Stimulated activated CD8-positive, alpha-beta memory T cell treated with anti-CD3 and anti-CD28 coated beads, Interleukin-2, amount 100 ng/mL, for 48 hours (primary cell): Measurements from ENCODE around the gene ATP9A.
"Not testable (repeated sequence)": the region's sequence is repeated elsewhere in the genome, so short reads cannot be mapped to it uniquely, and the experiment has no call there.

Source experiments
- DNase-seq, 2 donors: peaks; one replicate each; pipeline ENCODE4 v3.0.0-alpha.2; 2020; ENCODE audit warnings: low read depth in 2 of 2

The ATP9A gene

GRCh38 chr20:51750770-51751388, 17.3 kb downstream of the ATP9A start:
- no peak for DNase-seq

GRCh38 chr20:51750037-51750769, 18.0 kb downstream of the ATP9A start:
- DNase-seq, result peak in 1 of 2 donors; percentile 23

DNA sequence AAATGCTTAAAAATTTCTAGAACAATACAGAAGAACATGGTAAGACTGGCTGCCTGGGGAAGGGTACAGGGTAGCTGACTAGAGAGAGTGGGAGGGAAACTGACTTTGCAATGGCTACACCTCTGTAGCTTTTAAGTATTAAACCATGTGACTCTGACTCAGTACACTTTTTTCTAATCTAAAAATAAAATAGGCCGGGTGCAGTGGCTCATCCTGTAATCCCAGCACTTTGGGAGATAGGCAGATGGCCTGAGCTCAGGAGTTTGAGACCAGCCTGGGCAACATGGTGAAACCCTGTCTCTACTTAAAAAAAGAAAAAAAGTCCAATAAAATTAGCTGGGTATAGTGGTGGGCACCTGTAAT, 18.5 kb downstream of the ATP9A start:
- no peak for DNase-seq

GRCh38 chr20:51747182-51747911, 20.8 kb downstream of the ATP9A start:
- no peak for DNase-seq

DNA sequence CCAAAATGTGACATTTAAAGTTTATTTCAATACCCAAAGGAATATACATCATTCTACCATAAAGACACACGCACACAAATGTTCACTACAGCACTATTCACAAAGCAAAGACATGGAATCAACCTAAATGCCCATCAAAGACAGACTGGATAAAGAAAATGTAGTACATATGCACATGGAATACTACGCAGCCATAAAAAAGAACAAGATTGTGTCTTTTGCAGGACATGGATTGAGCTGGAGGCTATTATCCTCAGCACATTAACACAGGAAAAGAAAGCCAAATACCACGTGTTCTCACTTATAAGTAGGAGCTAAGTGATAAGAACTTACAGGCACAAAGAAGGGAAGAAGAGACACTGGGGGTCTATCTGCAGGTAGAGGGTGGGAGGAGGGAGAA, 22.4 kb downstream of the ATP9A start:
- no peak for DNase-seq

DNA sequence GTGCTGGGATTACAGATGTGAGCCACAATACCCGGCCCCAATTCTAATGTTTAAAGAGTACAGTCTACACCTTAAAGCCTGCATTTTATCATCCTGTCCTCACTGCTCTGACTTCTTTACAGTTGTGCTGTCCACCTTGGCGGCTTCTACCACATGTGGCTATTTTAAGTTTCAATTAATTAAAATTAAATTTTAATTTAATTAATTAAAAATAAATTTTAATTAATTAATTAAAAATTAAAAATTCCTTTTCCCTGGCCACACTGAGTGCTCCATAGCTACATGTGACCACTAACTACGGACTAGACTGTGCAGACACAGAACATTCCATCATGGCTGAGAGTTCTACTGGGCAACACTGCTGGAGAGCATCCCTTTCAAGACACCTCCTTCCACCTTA, 27.4 kb downstream of the ATP9A start:
- DNase-seq, result no peak

GRCh38 chr20:51740308-51740707, 27.9 kb downstream of the ATP9A start:
- DNase-seq, result not testable (repeated sequence)

DNA sequence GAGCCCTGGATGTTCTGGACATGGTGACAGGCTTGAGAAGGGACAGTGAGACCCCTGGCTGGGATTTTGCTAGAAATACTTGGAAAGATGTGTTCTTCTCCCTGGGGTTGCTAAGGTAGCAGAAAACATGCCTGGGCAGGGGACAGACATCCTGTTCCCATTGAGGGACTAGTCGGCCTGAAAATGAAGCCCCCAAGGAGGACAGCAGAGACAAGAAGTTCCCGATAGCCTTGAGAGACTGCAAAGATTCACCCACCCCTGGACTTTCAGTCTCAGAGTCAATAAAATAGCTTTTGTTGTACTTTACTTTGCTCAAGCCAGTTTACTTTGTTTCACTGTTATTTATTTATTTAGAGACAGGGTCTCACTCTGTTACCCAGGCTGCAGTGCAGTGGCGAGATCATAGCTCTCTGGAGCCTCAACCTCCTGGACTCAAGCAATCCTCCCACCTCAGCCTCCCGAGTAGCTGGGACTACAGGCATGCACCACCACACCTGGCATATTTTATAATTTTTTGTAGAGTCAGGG, 28.4 kb downstream of the ATP9A start:
- DNase-seq, result no peak

DNA sequence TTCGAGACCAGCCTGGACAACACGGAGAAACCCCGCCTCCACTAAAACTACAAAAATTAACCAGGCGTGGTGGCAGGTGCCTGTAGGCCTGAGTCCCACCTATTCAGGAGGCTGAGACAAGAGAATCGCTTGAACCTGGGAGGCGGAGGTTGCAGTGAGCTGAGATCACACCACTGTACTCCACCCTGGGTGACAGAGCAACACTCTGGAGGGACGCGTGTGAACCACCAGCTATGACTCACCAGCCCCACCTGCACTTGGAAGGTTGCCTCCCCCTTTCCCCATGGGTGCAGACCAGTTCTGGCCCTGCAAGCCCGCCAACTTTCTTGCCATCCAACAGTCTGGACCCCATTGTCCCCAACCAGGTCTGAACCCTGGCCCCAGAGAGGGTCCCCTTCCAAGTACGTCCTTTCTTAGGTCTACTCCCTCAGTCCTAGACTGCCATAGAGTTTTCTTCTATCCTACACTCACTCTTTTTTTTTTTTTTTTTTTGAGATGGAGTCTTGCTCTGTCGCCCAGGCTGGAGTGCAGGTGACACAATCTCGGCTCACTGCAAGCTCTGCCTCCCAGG, 29.2 kb downstream of the ATP9A start:
- no peak for DNase-seq

GRCh38 chr20:51738261-51738660, 29.9 kb downstream of the ATP9A start:
- not testable (repeated sequence) for DNase-seq

DNA sequence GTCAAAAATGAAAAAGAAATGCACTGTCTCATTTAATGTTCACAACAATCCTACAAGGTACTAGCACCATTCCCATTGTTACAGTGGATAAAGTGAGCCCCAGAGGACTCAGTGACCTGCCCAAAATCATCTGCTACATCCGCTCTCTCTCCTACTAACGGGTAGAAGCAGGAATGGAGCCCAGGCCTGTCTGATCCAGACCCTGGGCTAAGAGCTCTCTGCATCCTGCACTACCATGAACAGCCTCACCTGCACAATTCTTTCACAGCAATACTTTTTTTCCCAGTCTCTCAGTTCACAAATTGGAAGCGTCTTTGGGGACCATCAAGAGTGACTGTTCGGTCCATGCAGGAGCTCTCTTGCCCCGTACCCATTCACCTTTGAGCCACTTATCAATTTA, 31.2 kb downstream of the ATP9A start:
- no peak for DNase-seq

- DNase-seq, result no peak
These were observed 32.2 kb downstream of the ATP9A start for GRCh38 chr20:51735728-51736600.

DNA sequence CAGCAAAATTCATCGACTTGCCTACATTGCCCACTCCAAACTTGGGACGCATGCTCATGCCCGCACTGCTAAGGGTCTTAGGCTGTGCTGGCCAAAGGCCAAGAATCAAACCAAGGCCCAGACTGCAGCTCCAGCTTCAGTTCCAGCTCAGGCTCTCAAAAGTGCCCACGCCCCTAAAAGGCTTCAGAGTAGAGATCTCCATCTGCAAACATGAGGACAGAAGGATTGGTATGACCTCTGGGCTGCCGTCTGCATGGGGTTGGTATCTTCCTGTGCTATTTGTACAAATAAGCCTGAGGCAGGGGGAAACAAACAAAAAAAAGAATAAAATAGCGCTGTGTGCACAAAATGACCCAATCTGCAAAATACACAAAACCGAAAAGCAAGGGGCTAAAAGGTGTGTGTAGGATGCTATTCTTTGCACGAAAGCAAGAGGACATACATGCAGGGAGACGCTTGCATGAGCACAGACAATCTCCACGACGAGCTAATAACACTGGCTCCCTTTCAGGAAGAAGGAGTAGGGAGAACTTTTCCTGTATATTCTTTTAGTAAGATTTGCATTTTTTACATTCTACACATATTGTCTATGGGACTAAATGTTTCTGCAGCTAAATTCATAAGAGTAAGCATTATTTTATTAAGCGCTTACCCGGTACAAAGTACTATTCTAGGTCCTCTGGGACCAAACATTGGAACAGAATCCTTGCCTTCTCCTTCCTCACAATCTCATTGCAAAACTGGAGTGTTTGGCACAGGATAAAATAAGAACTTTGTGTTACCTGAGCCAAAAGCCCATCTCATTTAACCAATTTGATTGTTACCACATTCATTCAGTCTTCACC, 33.1 kb downstream of the ATP9A start:
- DNase-seq, result no peak

GRCh38 chr20:51733070-51733469, 35.1 kb downstream of the ATP9A start:
- DNase-seq, result no peak

- DNase-seq, result no peak
These were observed 35.9 kb downstream of the ATP9A start for GRCh38 chr20:51732096-51732791.

DNA sequence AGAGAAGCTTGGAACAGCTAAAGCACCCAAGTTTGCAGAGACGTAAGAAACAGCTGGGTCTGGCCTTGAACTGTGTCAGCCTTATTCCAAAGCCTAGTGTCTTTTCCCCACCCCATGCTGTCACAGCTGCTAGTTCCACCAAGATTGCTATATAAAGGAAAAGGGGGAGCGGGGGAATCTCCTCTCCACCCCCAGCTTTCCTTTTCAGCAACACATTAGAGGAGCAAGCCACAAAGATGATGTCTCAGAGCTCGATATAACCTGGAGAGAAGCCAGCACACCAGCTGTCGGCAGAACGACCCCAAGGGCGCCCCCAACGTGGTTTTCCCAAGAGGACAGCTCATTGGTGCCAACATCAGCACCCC, 36.5 kb downstream of the ATP9A start:
- DNase-seq, result no peak

DNA sequence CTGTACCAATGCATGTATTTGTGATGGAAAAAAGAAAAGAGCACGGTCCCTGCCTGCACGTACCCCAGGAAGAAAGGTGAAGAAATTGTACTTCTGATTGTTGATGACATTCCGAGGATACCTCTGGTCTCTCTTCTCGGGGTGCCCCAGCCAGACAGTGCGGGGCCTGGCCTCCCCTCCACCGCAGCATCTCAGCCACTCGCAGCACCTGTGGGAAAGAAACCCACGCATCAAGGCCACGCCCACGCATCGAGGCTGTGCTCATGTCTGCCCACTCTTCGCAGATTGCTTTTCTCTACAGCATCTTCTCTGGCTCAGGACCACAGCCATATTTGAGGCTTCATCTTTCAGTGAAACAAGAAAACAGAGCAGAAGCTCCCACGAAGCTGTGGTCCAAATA, 38.4 kb downstream of the ATP9A start:
- no peak for DNase-seq

DNA sequence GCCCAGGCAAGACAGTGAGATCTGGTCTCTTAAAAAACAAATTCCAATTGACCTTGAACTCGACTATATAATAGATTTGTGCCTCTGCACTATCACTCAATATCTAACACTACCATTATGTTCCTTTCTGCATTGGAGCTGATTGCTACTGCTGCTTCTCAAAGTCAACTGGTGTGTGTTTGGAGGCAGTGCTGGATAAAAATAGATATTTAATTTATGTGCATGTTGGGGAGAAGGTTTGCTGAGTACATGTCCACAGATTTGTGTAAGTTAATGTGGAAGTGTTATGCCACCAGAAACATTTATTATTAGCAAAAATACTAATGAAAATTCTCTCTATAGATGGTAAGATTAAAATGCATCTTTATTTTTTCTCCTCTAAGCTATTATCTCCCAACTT, 39.5 kb downstream of the ATP9A start:
- DNase-seq, result no peak

DNA sequence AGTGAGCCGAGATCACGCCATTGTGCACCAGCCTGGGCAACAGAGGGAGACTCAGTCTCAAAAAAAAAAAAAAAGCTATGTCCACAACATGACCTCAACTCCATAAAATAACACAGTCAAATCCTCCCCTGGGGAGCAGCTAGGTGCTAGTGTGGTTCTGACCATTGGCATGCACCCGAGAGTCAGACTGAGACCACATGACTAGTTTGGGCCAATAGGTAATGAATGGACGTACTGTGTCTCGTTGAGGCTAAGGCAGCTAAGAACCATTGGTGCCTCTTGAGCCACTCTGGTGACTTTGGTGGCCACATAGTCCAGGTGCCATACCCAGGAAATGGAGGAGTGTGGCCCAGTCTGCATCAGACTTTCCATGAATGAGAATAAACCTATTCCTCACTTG, 40.3 kb downstream of the ATP9A start:
- DNase-seq, result no peak

DNA sequence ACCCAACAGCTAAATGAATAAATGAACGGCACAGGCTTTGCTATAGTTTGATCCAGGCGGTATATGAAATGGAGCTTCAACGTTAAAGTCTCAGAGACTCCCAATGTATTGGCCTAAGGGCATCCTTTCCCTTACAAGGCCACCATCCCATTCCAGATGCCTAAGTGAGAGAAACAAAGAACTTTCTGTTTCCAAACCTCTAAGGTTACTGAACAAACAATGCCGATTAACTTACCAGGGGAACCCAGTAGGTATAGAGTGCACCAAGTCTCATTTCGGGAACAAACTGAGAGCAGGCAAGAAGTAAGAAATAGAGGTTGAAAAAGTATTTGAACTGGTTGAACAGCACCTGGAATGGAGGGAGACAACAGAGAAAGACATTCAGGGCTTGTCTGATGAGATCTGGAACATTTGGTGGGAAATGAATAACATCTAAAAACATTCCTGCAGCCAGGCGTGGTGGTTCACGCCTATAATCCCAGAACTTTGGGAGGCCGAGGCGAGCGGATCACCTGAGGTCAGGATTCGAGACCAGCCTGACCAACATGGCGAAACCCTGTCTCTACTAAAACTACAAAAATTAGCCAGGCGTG, 42.5 kb downstream of the ATP9A start:
- DNase-seq, result no peak
